ENCODE measurements around the gene EHMT1. TPM values are rescaled to one million over a fixed set of nuclear protein-coding genes. Genes with fewer than 3 reads are reported as not detected.

Gene EHMT1
- total and polyA plus RNA-seq, 9 of the 15 experiments (the other 6 are each of a cell fraction or from before 2014, with no cell fraction given), result 2.2 to 76.0 (median 36.4) TPM

GRCh38 chr9:137715321-137715720 is 96.5 kb downstream of the EHMT1 start:
- 96% methylated on average over 12 of the region's 12 CpGs for WGBS (ENCODE audit: insufficient coverage, low coverage, missing lambda C conversion rate)
- ChIA-PET POLR2A (interaction anchor here (1.2 kb wide), 1 partner anchor 15 kb away, joined by 3 read pairs; no protein-coding TSS in a partner anchor), CTCF (ENCODE audit: low intra/inter-chr PET ratio) (no interaction called here)
- Histone ChIP-seq H3K27me3 (ENCODE audit: control insufficient read depth in 2 of 2, insufficient read depth in 2 of 2, low read length in 2 of 2) (no peaks in the 10 kb centered on the region), H3K4me1 (replicated peaks in 1 of 2; ENCODE audit: control insufficient read depth in 2 of 2, insufficient read depth in 2 of 2, low read length in 2 of 2) (peaks cover 0 to 4% of the 10 kb centered on the region in 2 experiments; a peak in 1 of 5 replicates), H2AFZ (ENCODE audit: low read depth, low read length) (no peak overlapping the region), H3K4me2 (ENCODE audit: insufficient read depth, low read length) (no peak overlapping the region), H3K4me3 (no peak overlapping the region), H3K36me3 (ENCODE audit: control insufficient read depth, insufficient read depth, low read length) (peaks cover 66% of the 10 kb centered on the region; the same call in 2 of the 3 replicates), H3K27ac (ENCODE audit: extremely low read depth, low read depth, low read length) (no peak overlapping the region), H3K9ac (ENCODE audit: insufficient read depth in 1 of 2, low read depth in 2 of 2, low read length in 2 of 2) (no peak overlapping the region), H4K20me1 (replicated peaks; ENCODE audit: control insufficient read depth, insufficient read depth, low read length) (no peaks in the 10 kb centered on the region), H3K9me1 (ENCODE audit: control insufficient read depth, insufficient read depth, low read length) (no peaks in the 10 kb centered on the region), H3K79me2 (ENCODE audit: control insufficient read depth, insufficient read depth, low read length) (peaks cover 17% of the 10 kb centered on the region), H3K9me3 (replicated peaks; ENCODE audit: control insufficient read depth, insufficient read depth, low read depth, low read length) (peaks cover 7% of the 10 kb centered on the region)
- ATAC-seq (no peak), FAIRE-seq (no peak), DNase-seq (ENCODE audit: extremely low read depth in 1 of 4, low spot score in 3 of 4) (no peak)
- intact Hi-C loops (cut with micrococcal nuclease) (no loop called here), in situ Hi-C loops (cut with MboI) (no loop called here)
- TF ChIP-seq E4F1 (CRISPR knock-in tag; IDR thresholded peaks at IDR 0.05; ENCODE audit: borderline replicate concordance), result no peak
- no peak for TF ChIP-seq POLR2AphosphoS5 (IDR thresholded peaks at IDR 0.05; ENCODE audit: control insufficient read depth, insufficient read depth, low read depth, low read length)
- no peak for TF ChIP-seq ASH1L (IDR thresholded peaks at IDR 0.05; ENCODE audit: borderline replicate concordance, low read depth, partially characterized antibody)
- no peak for TF ChIP-seq THRA (IDR thresholded peaks at IDR 0.05)
- TF ChIP-seq HDAC3 (IDR thresholded peaks at IDR 0.05; ENCODE audit: borderline replicate concordance, partially characterized antibody), result no peak
- TF ChIP-seq KLF10 (CRISPR knock-in tag; IDR thresholded peaks at IDR 0.05), result no peak
- TF ChIP-seq ZNF12 (CRISPR knock-in tag; IDR thresholded peaks at IDR 0.05), result no peak
- TF ChIP-seq HMGXB4 (CRISPR knock-in tag; IDR thresholded peaks at IDR 0.05), result no peak
- no peak for TF ChIP-seq FOXJ2 (tag; IDR thresholded peaks at IDR 0.05)
- no peak for TF ChIP-seq ATF1 (CRISPR knock-in tag; IDR thresholded peaks at IDR 0.05)
- TF ChIP-seq ATF1 (tag; IDR thresholded peaks at IDR 0.05), result no peak
- no peak for TF ChIP-seq ZNF655 (CRISPR knock-in tag; IDR thresholded peaks at IDR 0.05)
- BruUV-seq (replicated peaks), result no TSS peak
